ENCODE data around the gene LDLRAD3. TPM values are rescaled to one million over a fixed set of nuclear protein-coding genes. Genes with fewer than 3 reads are reported as not detected.

LDLRAD3 gene
- total RNA-seq, 1 experiment from 2014 or later = 28.1 TPM

- ChIA-PET POLR2A (no interaction called here), CTCF (no interaction called here)
- intact Hi-C loops (cut with micrococcal nuclease; ENCODE audit: unreplicated experiment) = no loop called here
- H3K27me3 ChIP-seq (ENCODE audit: control insufficient read depth, insufficient read depth, low read length) = no peaks in the 10 kb centered on the region
- H3K4me3 ChIP-seq (ENCODE audit: low read depth in 2 of 2, low read length in 2 of 2) = peak overlapping the region in 1 of 2 experiments; percentile 13; a peak in 1 of 4 replicates
- no peak for DNase-seq (ENCODE audit: low read depth, low spot score)
- in situ Hi-C loops (cut with HindIII; ENCODE audit: low pct_unique_long_range_greater_than_20kb, low sequenced_read_pairs) = no loop called here
- H3K36me3 ChIP-seq (ENCODE audit: control insufficient read depth, insufficient read depth, low read length) = no peaks in the 10 kb centered on the region
- no peak for ATAC-seq
- no peak overlapping the region for H3K27ac ChIP-seq (ENCODE audit: low read length)
- H3K4me1 ChIP-seq (ENCODE audit: control insufficient read depth, insufficient read depth, low read length) = no peaks in the 10 kb centered on the region
- no peak for TF ChIP-seq TCF7L2 (IDR thresholded peaks at IDR 0.05; ENCODE audit: low read depth, low read length)
- no peak for TF ChIP-seq POLR2AphosphoS5 (IDR thresholded peaks at IDR 0.05; ENCODE audit: low read depth, low read length)
- TF ChIP-seq SIN3A (IDR thresholded peaks at IDR 0.05; ENCODE audit: borderline replicate concordance, insufficient read depth, low read depth, low read length) = no peak
- TF ChIP-seq, protein P1, sequence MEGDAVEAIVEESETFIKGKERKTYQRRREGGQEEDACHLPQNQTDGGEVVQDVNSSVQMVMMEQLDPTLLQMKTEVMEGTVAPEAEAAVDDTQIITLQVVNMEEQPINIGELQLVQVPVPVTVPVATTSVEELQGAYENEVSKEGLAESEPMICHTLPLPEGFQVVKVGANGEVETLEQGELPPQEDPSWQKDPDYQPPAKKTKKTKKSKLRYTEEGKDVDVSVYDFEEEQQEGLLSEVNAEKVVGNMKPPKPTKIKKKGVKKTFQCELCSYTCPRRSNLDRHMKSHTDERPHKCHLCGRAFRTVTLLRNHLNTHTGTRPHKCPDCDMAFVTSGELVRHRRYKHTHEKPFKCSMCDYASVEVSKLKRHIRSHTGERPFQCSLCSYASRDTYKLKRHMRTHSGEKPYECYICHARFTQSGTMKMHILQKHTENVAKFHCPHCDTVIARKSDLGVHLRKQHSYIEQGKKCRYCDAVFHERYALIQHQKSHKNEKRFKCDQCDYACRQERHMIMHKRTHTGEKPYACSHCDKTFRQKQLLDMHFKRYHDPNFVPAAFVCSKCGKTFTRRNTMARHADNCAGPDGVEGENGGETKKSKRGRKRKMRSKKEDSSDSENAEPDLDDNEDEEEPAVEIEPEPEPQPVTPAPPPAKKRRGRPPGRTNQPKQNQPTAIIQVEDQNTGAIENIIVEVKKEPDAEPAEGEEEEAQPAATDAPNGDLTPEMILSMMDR (IDR thresholded peaks at IDR 0.05) = no peak
- TF ChIP-seq, protein P2, sequence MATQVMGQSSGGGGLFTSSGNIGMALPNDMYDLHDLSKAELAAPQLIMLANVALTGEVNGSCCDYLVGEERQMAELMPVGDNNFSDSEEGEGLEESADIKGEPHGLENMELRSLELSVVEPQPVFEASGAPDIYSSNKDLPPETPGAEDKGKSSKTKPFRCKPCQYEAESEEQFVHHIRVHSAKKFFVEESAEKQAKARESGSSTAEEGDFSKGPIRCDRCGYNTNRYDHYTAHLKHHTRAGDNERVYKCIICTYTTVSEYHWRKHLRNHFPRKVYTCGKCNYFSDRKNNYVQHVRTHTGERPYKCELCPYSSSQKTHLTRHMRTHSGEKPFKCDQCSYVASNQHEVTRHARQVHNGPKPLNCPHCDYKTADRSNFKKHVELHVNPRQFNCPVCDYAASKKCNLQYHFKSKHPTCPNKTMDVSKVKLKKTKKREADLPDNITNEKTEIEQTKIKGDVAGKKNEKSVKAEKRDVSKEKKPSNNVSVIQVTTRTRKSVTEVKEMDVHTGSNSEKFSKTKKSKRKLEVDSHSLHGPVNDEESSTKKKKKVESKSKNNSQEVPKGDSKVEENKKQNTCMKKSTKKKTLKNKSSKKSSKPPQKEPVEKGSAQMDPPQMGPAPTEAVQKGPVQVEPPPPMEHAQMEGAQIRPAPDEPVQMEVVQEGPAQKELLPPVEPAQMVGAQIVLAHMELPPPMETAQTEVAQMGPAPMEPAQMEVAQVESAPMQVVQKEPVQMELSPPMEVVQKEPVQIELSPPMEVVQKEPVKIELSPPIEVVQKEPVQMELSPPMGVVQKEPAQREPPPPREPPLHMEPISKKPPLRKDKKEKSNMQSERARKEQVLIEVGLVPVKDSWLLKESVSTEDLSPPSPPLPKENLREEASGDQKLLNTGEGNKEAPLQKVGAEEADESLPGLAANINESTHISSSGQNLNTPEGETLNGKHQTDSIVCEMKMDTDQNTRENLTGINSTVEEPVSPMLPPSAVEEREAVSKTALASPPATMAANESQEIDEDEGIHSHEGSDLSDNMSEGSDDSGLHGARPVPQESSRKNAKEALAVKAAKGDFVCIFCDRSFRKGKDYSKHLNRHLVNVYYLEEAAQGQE (IDR thresholded peaks at IDR 0.05; ENCODE audit: insufficient read depth in 1 of 2, low read depth in 2 of 2, low read length in 1 of 2) = no peak
- no peaks in the 10 kb centered on the region for H3K9me3 ChIP-seq (ENCODE audit: control insufficient read depth, insufficient read depth, low read depth, low read length)
- BruUV-seq (replicated peaks) = no TSS peak
These were observed 26.2 kb upstream of the LDLRAD3 start for GRCh38 chr11:35917676-35918075.

DNA sequence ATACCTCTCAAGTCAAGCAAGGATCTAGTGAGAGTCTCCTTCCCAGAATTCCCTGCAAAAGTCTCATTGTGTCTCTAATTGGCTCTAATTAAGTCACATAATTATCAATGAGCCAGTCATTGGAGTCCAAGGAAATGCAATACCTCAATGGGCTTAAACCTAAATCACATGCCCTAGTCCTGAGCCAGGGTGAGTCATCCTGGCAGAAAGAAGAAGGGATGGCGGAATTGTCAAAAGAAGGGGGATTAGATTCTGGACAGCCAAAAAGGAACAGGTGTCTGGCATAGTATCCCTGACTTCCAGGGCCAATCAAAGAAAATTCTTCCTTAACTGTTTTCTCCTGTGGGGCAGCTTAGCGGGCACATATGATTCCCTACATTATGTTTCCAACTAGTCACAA lies 25.1 kb upstream of the LDLRAD3 start:
- ATAC-seq (no peak), DNase-seq (ENCODE audit: low read depth, low spot score) (no peak)
- in situ Hi-C loops (cut with HindIII; ENCODE audit: low pct_unique_long_range_greater_than_20kb, low sequenced_read_pairs) (no loop called here), intact Hi-C loops (cut with micrococcal nuclease; ENCODE audit: unreplicated experiment) (no loop called here)
- no peaks in the 10 kb centered on the region for H3K27me3 ChIP-seq (ENCODE audit: control insufficient read depth, insufficient read depth, low read length)
- TF ChIP-seq, protein P2 (IDR thresholded peaks at IDR 0.05; ENCODE audit: insufficient read depth in 1 of 2, low read depth in 2 of 2, low read length in 1 of 2) = no peak
- TF ChIP-seq TCF7L2 (IDR thresholded peaks at IDR 0.05; ENCODE audit: low read depth, low read length) (no peak), POLR2AphosphoS5 (IDR thresholded peaks at IDR 0.05; ENCODE audit: low read depth, low read length) (no peak), SIN3A (IDR thresholded peaks at IDR 0.05; ENCODE audit: borderline replicate concordance, insufficient read depth, low read depth, low read length) (no peak)
- TF ChIP-seq, protein P1 (IDR thresholded peaks at IDR 0.05) = no peak
- ChIA-PET POLR2A (no interaction called here), CTCF (no interaction called here)
- no peaks in the 10 kb centered on the region for H3K9me3 ChIP-seq (ENCODE audit: control insufficient read depth, insufficient read depth, low read depth, low read length)
- BruUV-seq (replicated peaks) = no TSS peak
- H3K36me3 ChIP-seq (ENCODE audit: control insufficient read depth, insufficient read depth, low read length) = no peaks in the 10 kb centered on the region
- no peaks in the 10 kb centered on the region for H3K4me1 ChIP-seq (ENCODE audit: control insufficient read depth, insufficient read depth, low read length)
- H3K27ac ChIP-seq (ENCODE audit: low read length) = no peak overlapping the region
- H3K4me3 ChIP-seq (ENCODE audit: low read depth in 2 of 2, low read length in 2 of 2) = no peak overlapping the region

All from Panc1 (cell line).